Neural progenitor cell (in vitro differentiated cells): ENCODE data around the gene VPS37B.

Experiments
- EZH2 ChIP-seq: fragments of 200-600 bp; sonication (generic); IDR thresholded peaks from 2 replicates; pipeline ENCODE4 v1.6.1; 2017; ENCODE audit warnings: antibody characterized with exemption, mild to moderate bottlenecking, moderate library complexity
- EZH2phosphoT487 ChIP-seq: fragments of 200-600 bp; sonication (generic); IDR thresholded peaks from 2 replicates; pipeline ENCODE4 v1.6.1; 2017; ENCODE audit warnings: antibody characterized with exemption
- TF ChIP-seq, protein P1 (sequence below): fragments of 200-600 bp; sonication (generic); IDR thresholded peaks from 2 replicates; pipeline ENCODE4 v1.5.1; 2017; ENCODE audit warnings: antibody characterized with exemption, mild to moderate bottlenecking

DNA sequence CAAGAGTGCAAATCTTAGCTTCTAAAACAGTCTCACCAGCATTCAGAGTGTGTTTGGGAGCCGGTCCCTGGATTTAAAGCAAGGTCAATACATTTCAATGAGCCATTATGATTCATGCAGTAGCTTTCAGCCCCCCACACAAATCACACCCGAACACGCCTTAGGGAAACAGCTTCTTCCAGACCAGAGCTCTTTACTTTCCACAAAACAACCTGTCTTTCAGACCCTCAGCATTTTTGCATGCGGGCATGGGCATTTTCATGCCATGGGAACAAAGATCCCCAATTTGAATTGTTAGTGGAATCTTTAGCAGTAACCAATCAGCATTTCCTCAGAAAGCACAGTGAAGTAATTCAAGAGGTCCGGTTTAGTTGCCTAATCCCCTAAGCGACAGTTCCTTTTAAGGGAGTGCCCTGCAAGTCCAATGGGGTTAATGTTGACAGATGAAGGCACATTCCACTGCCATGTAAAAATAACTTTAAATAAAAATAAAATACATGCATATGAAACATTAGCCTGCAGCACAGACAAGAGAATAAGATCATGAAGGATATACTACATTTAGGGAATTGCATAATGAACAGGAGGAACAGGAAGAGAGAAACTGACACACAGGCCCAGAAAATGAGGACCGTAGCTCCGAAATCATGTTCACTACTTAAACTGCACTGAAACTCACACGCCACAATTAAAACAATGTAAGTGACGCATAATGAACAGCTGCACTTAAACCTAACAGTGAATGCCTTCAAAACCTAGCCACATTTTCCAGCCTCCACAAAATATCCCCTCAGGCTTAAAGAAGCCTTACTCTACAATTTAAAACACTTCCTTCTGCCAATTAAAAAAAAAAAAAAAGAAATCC lies 4.0 kb downstream of the VPS37B start:
- TF ChIP-seq, protein P1, sequence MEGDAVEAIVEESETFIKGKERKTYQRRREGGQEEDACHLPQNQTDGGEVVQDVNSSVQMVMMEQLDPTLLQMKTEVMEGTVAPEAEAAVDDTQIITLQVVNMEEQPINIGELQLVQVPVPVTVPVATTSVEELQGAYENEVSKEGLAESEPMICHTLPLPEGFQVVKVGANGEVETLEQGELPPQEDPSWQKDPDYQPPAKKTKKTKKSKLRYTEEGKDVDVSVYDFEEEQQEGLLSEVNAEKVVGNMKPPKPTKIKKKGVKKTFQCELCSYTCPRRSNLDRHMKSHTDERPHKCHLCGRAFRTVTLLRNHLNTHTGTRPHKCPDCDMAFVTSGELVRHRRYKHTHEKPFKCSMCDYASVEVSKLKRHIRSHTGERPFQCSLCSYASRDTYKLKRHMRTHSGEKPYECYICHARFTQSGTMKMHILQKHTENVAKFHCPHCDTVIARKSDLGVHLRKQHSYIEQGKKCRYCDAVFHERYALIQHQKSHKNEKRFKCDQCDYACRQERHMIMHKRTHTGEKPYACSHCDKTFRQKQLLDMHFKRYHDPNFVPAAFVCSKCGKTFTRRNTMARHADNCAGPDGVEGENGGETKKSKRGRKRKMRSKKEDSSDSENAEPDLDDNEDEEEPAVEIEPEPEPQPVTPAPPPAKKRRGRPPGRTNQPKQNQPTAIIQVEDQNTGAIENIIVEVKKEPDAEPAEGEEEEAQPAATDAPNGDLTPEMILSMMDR = no peak
- TF ChIP-seq EZH2phosphoT487 (no peak), EZH2 (no peak)
